Activated CD4-positive, CD25-positive, alpha-beta regulatory T cell treated with anti-CD3 and anti-CD28 coated beads, Interleukin-2, amount 50 U/mL, for 24 hours (primary cell): ENCODE results near the gene ARHGAP8.

Source experiments
- ATAC-seq, 2 donors: fragments of 150-1000 bp; cut with Tn5 transposase; one replicate each; pipeline ENCODE4 v1.10.0; 2021; ENCODE audit warnings: mild to moderate bottlenecking in 1 of 2, moderate library complexity in 1 of 2

ARHGAP8 gene

DNA sequence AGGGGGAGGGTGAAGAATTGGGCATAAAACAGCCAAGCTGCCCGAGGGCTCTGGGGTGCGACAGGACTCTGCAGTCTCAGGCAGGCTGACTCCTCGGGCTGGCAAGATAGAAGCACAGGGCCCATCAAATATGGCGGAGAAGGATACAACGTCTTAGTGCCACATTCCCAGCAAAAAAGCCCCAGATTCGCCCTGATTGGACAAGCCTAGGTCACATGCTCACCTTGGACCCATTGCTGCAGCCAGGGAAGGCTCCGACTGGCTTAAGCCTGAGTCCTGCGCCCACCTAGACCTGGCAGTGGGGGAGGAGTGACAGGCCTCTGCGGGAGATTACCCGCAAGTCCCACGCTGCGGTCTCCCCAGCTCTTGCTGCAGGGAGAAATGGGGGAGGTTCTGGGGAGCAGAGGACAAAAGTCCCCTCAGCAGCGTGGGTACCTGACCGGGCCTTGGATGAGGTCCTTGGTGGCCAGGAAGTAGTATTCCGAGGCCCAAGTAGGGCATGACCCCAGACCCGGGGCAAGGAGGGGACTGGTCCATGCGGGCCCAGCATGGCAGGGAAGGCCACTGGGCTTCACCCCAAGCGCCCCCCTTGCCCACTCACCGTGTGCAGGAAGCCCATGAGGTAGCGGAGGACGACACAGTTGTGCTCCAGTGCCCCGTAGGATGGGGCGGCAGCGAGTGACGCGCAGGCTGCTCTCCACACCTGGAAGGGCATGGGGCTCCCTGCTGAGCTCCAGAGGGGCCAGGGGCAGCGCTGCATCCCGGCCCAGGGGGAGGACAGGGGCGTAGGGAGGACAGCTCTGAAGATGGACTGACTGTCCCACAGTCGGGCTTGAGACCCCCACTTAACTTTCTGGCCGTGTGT lies 113.0 kb downstream of the ARHGAP8 start:
- no peak for ATAC-seq

DNA sequence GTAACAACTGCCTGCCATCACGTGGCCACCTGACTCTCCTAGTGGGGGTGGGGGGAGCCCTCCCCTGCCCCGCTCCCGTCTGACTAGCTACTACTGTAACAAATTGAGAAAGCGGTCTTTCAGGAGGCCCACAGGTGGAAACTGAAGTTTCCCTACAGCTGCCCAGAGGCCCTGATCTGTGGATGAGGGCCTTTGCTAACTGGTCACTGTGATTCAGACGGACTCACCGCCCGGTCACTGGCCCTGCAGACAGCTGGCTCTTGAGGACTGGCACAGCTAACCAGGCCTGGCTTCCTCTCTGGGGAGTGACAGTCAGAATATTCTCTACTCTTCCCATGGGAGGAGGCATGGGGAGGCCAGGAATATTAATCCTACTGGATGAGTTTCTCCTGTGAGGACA lies 116.8 kb downstream of the ARHGAP8 start:
- no peak for ATAC-seq

DNA sequence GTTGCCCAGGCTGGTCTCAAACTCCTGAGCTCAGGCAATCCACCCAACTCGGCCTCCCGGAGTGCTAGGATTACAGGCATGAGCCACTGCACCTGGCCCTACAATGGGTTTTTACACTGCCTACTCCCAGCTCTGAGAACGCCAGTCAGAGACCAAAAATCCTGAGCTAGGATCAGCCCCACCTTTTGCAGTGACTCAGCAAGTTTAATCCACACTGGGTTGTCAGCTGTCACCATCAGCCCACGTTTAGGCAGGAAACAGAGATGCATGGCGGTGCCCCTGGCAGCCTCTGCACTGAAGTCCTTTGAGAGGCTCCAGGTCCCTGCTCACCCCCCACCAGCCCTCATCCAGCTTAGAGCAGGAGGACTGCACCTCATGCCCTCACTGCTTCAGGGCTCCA lies 117.6 kb downstream of the ARHGAP8 start:
- no peak for ATAC-seq

DNA sequence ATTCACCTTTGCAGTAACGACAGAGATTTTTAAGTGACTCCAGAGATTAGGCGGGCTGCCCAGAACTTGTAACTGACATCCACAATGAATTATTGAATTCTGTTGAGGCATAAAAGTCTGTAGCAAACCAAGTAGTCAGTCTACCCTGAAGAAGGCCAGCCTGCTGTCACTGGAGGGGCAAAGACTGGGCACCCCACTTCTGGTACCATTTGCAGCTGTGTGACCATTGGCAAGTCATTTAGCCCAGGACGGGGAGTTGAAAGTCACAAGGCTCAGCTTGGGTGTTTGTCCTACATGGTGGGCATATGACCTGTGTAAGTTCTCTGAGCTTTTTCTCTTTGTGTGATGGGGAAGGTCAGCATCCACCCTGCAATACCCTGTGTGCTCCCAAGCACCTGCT lies 119.4 kb downstream of the ARHGAP8 start:
- ATAC-seq: no peak

DNA sequence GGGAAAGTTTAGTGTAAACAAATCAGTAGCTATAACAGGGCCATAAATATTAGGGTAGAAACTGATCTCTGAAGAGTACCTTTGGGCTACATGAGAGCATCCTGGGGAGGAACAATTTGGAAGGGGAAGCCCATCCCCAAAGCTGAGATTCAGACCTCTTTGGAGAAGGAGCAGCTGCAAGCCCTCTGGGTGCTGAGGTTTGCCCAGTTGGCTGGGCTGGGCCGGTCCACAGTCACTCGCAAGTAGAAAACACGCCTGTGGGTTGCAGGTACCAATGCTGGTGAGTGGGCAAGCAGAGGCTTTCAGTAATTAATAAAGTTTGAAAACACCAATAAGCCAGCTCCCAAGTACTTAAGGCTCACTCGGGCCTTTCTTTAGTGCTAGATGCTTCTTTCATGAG lies 124.5 kb downstream of the ARHGAP8 start:
- no peak for ATAC-seq

DNA sequence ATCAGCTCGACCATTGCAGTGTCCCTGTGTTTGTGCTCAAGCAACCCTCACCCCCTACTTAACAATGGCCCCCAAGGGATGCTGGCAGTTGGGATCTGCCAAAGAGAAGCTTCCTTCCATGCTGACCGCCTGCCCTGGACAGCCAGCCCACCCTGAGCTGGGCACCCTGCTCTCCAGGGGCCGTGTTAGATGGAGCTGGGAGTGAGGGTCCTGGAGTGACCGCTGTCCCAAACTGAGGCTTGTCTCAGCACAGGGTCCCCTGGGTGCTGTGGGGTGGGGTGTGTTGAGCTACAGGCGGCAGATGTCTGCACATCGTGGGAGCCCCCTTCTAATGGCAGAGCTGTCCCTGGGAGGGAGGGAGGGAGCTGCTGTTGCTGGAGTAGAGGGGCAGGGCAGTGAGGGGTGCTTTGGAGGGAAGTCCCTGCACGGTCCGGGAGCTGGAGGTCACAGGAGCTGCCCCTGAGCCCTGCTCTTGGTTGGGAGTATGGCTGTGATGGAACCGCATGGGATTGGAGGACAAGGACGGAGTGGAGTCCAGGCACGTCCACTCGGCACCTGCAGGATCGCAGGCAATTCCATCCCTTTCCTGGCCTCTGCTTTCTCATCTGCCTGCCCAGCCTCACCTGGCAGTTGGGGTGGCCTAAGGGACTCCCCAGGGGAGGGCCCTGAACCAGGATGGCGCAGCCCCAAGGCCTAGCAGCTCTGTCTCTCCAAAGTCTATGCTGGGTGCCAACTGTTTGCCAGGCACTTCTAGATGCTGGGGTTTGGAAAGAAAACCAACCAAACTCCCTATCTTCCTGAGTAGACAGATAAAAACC lies 126.3 kb downstream of the ARHGAP8 start:
- ATAC-seq: no peak

DNA sequence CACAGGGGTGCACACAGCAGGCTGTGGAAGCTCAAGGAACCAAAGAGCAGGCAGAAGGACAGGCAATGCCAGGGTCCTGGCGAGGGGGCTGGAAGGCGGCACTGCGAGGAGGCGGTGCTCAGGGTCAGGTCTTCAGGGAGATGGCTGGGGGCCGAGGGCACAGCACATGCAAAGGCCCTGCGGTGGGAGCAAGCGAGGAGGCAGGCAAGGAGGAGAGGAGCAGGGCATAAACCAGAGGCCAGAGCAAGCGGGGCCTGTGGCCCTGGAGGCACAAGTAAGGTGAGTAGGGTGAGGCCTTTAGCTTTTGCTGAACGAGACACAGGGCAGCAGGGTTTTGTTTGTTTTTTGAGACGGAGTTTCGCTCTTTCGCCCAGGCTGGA lies 126.9 kb downstream of the ARHGAP8 start:
- ATAC-seq: no peak

DNA sequence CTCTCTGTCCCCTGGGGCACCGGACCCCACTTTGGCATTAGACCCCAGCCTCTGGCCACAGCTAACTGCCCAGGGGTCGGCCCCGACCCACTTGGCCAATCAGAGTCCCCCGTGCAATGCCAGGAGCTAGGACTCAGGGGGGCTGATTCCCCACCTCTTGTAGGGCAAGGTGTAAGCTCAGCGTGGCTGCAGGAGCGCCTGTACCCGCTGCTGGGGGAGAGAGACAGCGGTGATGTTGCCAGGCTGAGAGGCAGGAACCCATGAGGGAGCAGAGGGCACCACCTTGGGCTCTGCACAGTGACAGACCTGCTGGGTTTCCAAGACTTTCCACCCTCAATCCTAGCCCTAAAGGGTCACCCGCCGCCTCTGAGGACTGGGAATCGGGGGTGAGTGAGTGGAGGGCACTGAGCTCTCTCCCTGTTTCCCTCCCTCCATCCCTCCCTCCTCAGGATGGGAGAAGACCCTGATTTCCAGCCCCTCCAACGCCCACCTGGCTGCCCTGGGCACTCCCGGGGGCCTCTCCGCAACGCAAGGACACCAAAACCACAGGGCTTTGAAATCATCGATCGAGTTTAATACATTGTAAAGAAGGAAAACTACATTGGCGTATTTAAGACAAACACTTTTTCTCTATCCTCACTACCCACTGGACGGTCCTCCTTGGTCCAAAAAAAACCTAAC lies 128.4 kb downstream of the ARHGAP8 start:
- no peak for ATAC-seq

DNA sequence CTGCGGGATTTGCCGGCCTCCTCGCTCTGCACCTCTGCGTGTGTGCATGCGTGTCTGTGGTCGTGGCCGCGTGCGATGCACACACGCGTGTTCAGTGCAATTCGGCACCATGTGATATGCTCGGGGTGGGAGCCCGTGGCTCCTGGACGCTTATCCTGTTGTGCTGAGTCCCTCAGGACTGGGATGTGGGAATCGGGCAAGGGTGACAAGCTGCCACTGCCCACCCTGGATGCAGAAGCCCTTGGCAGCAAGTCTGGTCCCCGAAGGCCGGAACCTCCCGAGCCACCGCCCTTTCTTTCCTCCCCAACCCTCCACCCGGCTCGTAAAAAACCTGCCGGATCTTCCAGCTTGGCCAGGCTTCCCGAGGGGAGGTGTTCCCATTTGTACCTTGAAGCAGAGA lies 129.2 kb downstream of the ARHGAP8 start:
- no peak for ATAC-seq

DNA sequence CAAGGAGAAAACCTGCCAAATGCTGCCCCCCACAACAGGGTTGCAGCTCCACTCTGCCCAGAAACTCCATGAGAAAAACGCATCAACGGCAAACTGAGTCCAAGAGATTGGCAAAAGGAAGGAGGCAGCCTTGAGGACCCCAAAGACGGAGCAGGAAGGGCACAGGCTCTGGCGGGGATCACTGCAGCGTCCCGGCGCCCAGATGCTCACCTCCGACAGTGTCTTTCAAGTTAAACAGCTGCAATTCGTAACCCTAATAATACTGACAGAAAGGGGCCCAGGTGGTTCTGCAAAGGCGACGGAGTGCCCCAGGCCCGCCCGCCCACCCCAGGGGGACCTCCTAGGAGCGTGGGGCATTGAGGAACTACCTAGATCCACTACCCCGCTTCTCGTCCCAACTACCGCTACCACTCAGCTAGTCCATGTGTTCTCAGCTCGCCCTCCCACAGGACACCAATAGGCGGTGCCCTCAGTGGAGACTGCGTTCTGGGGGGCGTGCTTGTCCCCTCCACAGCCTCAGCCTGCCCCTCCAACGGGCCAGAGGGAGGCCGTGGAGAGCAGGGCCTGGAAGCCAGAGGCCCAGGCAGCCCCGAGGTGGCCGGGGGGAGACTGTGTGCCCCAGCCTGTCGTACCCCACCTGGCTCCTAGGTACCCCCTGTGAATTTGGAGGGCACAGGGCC lies 130.0 kb downstream of the ARHGAP8 start:
- ATAC-seq: no peak

DNA sequence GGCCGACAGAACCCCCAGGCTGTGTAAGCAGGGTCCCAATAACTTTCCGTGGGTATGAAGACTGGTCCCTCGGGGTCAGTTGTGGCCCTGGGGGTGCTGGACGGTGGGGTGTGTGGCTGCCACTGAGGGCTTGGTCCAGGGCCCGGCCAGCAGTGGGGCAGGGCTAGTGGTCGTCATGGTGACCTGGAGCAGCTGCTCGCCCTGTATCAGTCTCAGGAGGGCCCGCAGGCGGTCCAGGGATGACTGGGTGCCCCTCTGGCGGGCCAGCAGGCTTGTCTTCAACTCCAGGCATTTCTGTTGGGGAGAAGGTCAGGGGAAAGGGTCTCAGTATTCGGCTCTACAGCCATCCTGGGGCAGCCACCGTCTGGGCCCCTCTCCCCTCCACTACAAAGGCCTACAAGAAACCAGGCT lies 130.6 kb downstream of the ARHGAP8 start:
- ATAC-seq: no peak

DNA sequence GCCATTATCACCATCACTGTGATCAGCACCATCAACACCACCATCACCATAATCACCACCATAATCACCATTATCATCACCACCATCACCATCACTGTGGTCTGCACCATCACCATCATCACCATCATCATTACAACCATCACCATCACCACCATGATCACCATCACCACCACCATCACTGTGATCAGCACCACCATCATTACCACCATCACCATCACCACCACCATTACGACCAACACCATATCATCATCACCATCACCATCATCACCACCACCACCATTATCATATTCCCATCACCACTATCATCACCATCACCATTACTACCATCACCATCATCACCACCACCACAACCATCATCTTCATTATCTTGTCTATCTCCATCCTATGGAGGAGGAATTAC lies 132.2 kb downstream of the ARHGAP8 start:
- no peak for ATAC-seq

DNA sequence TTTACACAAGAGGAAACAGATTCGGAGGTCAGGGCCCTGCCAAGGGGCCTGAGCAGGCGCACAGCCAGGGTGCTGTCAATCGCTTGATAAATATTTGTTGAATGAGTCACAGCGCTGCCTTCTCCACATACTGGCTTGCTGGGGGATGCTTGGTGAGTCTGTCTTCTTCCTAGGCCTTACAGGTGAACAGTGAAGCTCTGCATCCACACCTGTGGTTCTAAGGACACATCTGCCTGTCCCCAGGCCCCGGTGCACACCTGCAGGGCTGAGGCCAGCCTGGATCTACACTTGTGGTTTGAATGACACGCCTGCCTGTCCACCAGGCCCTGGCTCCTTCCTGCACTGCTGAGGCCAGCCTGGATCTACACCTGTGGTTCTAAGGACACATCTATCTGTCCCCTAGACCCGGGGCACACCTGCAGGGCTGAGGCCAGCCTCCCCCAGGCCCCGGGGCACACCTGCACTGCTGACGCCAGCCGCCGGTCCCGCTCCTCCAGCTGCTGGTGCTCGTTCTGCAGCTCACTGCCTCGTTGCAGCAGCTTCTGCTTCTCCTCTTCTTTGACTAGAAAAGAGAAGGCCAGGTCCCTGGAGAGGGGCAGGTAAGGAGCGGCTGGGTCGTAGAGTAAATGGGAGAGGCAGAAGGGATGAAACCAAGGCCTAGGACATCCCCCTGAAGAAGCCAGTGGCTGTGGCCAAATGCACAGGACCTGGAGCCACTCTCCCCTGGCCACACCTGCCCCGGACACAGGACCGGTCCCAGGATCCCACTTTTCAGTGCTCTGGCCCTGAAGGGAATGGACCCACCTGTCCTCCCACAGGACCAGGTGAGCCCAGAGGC lies 132.8 kb downstream of the ARHGAP8 start:
- no peak for ATAC-seq

DNA sequence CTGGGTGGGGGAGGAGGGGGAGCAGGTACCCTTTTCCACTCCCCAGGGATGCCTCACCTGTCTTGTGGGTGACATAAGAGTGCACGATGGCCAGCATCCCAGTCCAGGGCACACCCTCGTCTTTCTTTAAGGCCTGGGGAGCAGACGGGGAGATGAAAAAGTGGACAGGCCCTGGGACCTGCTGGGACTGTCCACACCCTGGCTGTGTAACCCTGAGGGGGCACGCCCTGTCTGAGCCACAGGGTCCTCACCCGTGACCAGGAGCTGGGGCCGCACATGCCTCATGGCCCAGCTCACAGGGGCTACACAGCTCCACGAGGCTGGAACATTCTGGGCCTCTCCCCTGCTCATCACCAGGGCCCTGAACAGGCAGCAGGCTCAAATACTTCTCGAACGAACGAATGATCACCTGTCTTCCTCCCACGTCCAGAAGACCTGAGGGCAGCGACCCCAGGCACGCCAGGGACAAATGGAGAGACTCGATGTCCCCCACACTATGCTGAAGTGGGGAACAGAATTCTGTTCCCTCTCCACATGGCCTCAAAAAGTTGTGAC lies 133.5 kb downstream of the ARHGAP8 start:
- ATAC-seq: no peak

DNA sequence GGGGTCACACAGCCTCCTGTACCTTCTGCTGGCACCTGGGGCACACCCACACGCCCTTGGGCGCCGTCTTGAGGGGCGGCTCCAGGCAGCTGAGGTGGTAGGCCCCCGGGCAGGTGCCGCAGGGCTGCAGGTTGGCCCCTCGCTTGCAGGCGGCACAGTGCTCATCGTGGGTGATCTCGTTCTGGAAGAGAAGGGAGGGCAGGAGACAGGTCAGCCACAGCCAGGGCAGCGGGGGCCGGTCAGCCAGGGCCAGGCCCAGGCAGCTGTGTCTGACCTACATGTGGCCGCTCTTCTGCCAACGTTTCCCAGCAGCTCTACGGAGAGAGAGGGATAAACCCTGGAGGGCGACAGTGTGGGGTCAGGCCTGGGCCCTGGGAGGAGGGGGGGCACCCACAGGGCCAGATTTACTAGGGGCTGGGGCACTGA lies 135.6 kb downstream of the ARHGAP8 start:
- no peak for ATAC-seq

DNA sequence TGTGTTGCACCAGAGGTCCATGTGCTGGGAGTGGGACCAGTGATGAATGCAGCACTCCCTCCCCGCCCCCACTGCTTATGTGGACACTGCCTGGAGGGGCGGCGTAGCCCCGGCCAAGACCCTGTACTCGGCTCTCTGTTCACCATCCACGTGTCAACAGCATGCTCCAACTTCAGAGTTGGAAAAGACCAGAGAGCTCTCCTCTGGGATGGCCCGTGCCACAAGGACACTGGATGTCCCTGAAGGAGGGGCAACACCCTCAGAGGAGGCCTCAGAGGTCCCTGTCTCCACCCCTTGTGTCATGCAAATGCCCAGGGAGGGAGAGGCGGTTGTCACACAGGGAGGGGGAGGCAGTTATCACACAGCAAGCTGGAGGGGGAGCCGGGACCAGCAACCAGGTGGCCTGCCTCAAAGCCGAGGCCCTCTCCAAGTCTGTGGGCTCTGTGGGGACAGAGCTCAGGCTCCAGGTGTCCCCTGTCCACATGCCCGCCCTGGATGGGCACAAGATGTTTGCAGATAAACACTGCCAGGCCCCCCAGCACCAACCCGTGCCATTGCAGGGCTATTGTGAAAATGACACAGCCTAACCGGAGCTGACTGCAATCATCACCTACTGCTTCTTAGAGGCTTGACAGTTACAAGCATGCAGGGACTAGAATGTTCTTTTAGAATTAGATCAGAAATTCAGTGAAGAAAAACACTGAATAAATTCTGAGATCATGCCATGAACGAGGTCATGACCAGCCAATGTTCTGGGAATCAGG lies 136.3 kb downstream of the ARHGAP8 start:
- ATAC-seq: no peak

DNA sequence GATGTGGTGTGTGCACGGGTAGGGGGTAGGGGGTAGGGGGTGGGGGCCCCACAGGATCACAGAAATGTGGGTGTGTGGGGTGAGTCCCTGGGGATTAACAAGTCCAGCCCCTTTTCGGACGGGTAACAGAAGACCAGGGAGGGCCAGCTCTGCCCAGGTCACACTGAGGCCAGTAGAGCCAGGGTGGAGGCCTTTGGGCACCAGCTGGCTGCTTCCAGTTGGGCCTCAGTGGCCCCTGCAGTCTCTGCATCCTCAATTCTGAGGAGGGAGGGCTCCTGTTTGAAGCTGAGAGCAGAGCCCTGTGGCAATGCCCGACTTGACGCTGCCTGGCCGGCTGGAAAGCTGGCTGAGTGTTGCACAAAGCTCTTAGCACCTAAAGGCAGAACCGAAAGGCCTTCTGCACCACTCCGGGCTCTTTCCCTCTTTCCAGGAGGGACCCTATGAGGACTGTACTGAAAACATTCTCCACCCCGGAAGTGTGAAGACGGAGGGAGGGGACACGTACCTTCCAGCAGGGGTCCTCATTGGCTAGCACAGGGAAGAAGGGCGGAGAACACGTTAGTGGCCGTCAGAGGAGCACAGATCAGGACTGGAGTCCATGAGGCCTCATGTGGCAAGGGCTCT lies 137.0 kb downstream of the ARHGAP8 start:
- ATAC-seq: no peak

DNA sequence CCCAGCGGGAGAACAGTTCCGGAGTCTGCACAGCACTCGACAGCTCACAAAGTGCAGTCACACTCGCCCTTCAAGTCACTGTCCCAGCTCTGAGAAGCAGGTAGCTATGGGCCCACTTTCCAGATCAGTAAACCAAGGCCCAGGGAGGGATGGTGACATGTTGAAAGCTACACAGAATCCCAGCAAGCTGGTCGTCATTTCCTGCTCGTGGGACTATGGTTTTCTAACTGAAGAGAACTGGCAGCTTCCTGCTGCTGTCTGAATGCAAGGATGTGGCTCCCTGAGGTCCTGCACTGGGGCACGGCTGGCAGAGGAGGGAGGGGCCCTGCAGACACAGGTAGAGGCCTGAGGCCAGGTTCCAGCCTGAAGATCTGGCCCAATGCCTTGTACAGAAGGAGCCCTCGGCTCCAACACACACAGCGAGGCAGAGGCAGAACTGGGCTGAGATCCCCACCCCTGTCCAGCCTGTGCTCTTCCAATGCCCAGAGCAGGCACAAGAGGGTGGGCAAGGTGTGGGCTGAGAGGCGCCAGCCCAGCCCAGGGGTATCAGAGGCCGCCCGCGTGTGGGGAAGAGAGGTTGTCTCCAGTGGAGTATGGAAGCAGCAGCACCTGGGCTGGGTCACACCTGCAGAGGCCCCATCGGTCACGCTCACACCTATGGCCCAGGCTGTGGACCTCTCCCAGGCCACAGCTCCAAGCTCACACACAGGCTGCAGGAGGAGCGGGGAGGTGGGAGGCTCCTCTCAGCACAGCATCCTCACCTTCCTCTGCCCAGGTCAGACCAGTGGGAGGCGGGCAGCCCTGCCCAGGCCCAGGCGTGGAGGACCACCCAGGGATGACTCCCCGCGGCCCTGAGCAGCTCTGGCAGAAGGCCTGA lies 138.3 kb downstream of the ARHGAP8 start:
- ATAC-seq: peak in 1 of 2 donors; percentile 25

DNA sequence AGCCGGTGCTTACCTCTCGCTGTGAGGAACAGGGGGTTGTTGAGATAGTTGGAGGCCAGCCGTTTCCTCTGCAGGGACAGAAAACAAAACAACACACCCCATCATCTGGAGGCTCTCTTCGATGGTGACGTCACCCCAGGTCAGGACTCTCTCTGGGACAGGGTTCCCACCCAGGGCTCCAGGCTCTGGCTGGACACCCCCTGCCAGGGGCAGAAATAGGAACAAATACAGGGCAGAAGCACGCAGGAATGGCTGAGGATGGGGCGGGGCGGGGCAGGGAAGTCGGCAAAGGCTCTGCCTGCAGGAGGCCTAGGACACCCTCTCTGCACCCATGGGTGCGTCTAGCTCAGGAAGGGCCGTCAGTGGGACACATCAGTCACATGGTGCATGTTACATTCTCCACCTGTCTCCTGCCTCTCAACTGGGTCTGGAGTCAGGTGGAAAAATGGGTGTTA lies 138.9 kb downstream of the ARHGAP8 start:
- no peak for ATAC-seq
